ENCODE results near the gene PCDHGC3.
"Not testable (repeated sequence)": the region's sequence is repeated elsewhere in the genome, so short reads cannot be mapped to it uniquely, and the experiment has no call there.

- not testable (repeated sequence) for TF ChIP-seq CTCF (IDR thresholded peaks at IDR 0.05; ENCODE audit: low read length); EZH2 (optimal IDR thresholded peaks at IDR 0.05; ENCODE audit: low read depth, low read length)
Measured at GRCh38 chr5:141432726-141433125, 43.0 kb upstream of the PCDHGC3 start.

Data from MM.1S (cell line).